ENCODE results near the gene GRB14.

GRB14 gene

DNA sequence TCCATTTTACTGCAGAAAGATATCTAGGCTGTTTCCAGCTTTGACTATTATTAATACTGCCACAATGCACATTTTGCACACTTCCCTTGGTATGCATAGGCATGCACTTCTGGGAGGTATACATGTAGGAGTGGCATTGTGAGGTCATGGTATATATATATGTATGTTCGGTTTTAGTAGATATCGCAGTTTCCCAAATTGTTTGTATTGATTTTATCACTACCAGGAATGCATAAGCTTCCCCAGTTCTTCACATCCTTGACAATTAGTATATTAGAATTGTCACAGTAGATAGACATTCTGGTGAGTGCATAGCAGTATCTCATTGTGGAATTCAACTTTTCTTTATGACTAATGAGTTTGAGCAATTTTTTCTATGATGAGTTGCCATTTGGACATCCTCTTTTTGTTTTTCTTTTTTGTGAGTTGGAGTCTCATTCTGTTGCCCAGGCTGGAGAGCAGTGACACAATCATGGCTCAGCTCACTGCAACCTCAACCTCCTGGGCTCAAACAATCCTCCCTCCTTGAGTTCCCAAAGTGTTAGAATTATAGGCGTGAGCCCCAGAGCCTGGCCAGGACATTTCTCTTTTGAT is 4.2 kb upstream of the GRB14 start:
- no peak for TF ChIP-seq GATA3 (IDR thresholded peaks at IDR 0.05; ENCODE audit: low read depth, low read length)
- no peak for TF ChIP-seq GATA2 (IDR thresholded peaks at IDR 0.05; ENCODE audit: low read depth, low read length)

- TF ChIP-seq GATA2 (IDR thresholded peaks at IDR 0.05; ENCODE audit: low read depth, low read length) (no peak), GATA3 (IDR thresholded peaks at IDR 0.05; ENCODE audit: low read depth, low read length) (no peak)
These were observed 3.0 kb upstream of the GRB14 start for GRCh38 chr2:164624316-164624715.

DNA sequence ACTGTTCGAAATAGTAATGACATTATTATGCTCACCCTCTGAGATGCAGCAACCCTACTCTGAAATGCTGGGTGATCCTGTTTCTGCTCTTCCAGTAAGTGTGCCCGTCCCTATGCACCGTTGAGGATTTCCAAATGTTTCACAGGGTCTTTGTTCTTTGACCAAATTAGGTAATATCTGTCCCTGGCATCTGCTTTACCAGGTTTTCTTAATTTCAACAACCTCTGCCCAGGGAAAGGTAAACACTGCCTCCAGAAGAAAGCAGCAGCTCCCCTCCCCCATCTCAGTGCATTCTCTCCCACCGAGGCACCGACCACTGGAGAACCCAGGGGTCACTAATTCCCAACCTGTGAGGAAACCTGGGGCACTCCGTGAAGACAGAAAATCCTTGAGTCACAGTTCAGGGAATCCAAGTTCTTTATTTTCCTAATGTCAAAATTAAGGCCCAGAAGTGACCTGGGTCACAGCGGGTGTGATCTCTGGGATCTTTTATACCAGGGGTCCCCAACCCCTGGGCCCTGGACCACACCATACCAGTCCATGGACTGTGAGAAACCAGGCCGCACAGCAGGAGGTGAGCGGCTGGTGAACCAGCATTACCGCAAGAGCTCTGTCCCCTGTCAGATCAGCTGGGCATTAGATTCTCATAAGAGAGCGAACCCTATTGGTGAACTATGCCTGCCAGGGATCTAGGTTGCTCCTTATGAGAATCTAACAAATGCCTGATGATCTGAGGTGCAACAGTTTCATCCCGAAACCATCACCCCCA is 1.2 kb upstream of the GRB14 start:
- no peak for TF ChIP-seq GATA2 (IDR thresholded peaks at IDR 0.05; ENCODE audit: low read depth, low read length)
- TF ChIP-seq GATA3 (IDR thresholded peaks at IDR 0.05; ENCODE audit: low read depth, low read length): no peak

DNA sequence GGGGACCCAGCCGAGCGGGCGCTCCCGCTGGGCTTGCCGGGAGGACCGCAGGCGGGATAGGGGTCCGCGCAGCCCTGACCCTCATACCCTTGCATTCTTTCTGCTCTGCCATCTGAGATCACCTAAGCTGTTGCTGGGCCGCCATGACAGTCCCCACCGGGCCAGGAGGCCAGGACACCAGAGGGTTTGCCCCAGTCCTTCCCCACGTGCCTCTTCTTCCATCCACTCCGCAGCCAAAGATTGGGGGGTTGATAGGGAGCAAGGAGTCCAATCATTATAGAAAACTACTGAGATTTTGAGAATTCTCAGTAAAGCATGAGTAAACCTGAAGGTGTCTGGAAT is 453 bp upstream of the GRB14 start:
- TF ChIP-seq GATA2 (IDR thresholded peaks at IDR 0.05; ENCODE audit: low read depth, low read length) (peak; percentile 89), GATA3 (IDR thresholded peaks at IDR 0.05; ENCODE audit: low read depth, low read length) (peak; percentile 71)

GRCh38 chr2:164620457-164620856 is 825 bp downstream of the GRB14 start:
- TF ChIP-seq GATA3 (IDR thresholded peaks at IDR 0.05; ENCODE audit: low read depth, low read length) (no peak), GATA2 (IDR thresholded peaks at IDR 0.05; ENCODE audit: low read depth, low read length) (no peak)

DNA sequence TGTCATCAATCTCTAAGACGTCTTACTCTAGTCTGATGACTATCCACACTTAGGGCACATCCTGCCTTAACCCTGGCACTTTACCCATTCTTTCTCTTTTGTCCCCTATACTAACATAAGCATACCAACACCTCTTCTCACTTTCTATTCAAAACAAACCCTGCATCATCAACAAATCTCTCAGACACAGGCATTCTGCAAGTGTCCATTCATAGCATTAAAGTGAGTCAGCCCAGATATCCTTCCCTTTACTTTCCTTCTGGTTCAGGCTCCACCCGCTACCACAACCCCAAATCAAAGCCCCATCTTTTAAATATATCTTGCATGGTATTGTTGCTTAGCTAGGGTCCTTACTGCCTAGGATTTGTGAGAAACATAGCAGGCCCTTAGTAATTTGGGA is 3.8 kb downstream of the GRB14 start:
- no peak for TF ChIP-seq GATA3 (IDR thresholded peaks at IDR 0.05; ENCODE audit: low read depth, low read length)
- no peak for TF ChIP-seq GATA2 (IDR thresholded peaks at IDR 0.05; ENCODE audit: low read depth, low read length)

DNA sequence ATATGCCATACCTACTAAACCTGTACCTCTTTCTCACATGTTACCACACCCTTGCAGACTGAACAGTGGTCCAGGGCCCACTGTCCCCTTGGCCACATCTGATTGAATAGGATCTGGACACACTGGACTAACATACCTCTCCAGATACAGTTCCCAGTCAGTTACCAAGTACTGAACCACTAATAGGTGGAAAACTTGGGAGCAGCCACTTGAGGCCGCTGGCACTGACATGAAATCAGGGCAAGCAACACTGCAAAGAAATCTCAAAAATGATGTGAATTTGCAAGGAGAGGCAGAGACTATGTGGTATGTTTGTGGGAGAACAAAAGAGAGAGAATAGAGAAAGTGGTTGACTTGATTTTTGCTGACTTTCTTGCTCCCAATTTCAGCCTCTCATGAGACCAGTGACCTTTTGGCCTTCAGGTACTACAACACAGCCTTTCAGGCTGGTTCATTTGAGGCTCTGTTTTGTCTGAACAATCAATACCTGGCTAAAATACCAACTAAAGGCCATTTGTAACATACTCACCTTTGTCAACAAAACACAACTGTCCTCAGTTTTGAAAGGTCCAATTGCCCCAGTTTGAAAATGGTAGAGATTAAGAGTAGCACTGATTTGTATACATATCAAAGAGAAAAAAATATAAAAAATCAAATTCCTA is 7.8 kb downstream of the GRB14 start:
- TF ChIP-seq GATA2 (IDR thresholded peaks at IDR 0.05; ENCODE audit: low read depth, low read length) (no peak), GATA3 (IDR thresholded peaks at IDR 0.05; ENCODE audit: low read depth, low read length) (no peak)

DNA sequence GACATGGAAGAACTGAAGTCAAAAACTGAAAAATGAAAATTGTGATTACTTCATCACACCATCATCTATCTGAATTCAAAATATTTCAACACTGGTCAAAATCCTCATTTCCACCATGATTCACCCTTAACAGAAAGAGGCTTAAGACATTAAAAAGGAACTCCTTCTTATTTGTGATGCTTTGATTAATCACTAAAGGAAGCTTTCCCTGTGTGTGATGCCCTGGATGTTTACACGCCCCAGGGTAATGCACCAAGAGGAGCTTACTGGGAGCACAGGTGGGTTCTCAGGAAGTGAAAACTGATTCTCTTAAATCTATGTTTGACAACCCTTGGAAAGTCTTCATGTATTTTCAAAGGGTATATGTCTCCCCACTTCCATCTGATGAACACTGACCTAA is 11.5 kb downstream of the GRB14 start:
- no peak for TF ChIP-seq GATA2 (IDR thresholded peaks at IDR 0.05; ENCODE audit: low read depth, low read length)
- TF ChIP-seq GATA3 (IDR thresholded peaks at IDR 0.05; ENCODE audit: low read depth, low read length): no peak

DNA sequence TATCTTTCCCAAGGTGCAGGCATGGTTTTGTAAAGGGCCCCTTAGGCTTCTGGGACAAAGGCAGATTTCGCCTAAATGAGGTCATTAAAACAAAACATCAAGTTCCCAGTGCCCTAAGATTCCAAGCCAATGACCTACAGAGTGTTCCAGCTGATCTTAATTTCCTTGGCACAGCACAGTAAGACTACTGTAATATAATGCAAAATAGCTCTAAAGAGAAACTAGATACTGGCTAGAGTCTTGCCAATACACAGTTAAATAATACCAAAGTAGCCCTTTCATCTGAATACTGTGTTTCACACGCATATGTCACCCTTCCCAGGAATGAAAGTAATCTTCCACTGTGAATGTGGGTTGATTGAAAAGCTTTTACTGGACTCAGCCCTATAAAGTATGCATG is 14.7 kb downstream of the GRB14 start:
- TF ChIP-seq GATA2 (IDR thresholded peaks at IDR 0.05; ENCODE audit: low read depth, low read length) (no peak), GATA3 (IDR thresholded peaks at IDR 0.05; ENCODE audit: low read depth, low read length) (no peak)

DNA sequence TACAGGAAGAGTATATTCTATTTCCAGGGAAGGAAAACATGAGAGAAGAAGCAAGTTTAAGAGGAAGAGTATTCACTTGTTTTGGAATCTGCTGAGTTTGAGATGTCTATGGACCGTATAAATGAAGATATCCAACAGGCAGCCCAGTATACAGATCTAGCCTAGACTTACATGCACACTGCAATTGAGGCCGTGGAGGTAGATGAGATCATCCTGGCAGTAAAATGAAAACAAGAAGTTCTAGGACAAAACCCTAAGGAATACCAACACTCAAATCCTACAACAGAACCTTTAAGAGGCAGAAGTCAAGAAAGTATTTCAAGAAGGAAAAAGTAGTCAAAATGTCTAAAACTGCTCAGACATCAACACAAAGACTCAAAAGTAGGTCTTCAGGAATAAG is 16.0 kb downstream of the GRB14 start:
- no peak for TF ChIP-seq GATA3 (IDR thresholded peaks at IDR 0.05; ENCODE audit: low read depth, low read length)
- TF ChIP-seq GATA2 (IDR thresholded peaks at IDR 0.05; ENCODE audit: low read depth, low read length): no peak

- TF ChIP-seq GATA2 (IDR thresholded peaks at IDR 0.05; ENCODE audit: low read depth, low read length): no peak
- no peak for TF ChIP-seq GATA3 (IDR thresholded peaks at IDR 0.05; ENCODE audit: low read depth, low read length)
These were observed 20.5 kb downstream of the GRB14 start for GRCh38 chr2:164600763-164601162.

DNA sequence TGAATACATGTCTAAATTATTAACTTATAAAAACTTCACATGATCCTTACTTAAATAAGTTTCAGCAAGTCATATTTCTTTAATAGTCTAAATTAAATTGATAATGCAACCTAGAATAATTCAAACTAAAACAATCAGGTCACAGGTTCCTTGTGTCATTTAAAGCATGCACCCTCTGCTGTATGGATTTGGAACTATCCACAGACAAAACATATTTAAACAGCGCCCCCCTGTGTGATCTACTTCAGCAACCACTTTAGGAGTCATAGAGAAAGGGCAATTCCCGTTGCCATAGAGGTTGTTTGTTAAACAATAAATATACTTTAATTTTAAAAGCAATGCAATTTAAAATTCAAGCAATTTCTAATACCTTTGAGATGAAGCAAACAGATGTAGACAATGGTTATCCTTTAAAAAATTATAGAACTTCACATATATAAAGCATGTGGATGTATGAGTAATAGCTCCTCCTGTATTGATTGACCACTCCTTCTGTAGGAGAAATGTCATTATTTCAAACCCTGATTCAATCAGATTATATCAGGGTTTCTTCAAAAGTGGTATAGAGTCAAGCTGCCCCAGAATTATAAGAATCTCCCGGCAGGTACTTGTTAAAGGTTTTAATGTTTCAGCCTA is 21.2 kb downstream of the GRB14 start:
- TF ChIP-seq GATA3 (IDR thresholded peaks at IDR 0.05; ENCODE audit: low read depth, low read length) (no peak), GATA2 (IDR thresholded peaks at IDR 0.05; ENCODE audit: low read depth, low read length) (no peak)

- TF ChIP-seq GATA2 (IDR thresholded peaks at IDR 0.05; ENCODE audit: low read depth, low read length) (no peak), GATA3 (IDR thresholded peaks at IDR 0.05; ENCODE audit: low read depth, low read length) (no peak)
These were observed 23.3 kb downstream of the GRB14 start for GRCh38 chr2:164597983-164598382.

DNA sequence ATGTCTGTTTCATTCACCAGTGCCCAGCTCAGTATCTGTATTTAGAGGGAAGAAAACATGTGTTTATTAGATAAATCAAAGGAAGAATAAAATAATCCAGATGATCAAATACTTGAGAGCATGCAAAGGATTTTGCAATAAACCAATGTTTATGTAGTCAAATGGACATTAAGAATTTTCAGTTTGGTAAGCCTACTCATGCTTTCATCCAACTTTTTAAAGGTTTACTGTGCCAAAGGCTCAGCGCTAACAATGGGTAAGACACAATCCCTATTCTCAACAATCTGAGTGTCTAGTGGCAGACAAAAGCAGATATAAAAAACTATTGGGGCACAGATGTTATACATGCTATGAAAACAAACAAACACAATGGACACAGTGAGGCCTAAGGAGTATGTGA is 26.3 kb downstream of the GRB14 start:
- no peak for TF ChIP-seq GATA2 (IDR thresholded peaks at IDR 0.05; ENCODE audit: low read depth, low read length)
- TF ChIP-seq GATA3 (IDR thresholded peaks at IDR 0.05; ENCODE audit: low read depth, low read length): no peak

Measured in SH-SY5Y (cell line).